Hematopoietic multipotent progenitor cell (in vitro differentiated cells): ENCODE measurements around the gene OSTN. TPM values are rescaled to one million over a fixed set of nuclear protein-coding genes. Genes with fewer than 3 reads are reported as not detected.
"Not testable (repeated sequence)": the region's sequence is repeated elsewhere in the genome, so short reads cannot be mapped to it uniquely, and the experiment has no call there.

Experiments used
- DNase-seq, 3 donors: peaks; one replicate each; pipeline ENCODE4 v3.0.0-alpha.2; 2011 to 2015; ENCODE audit warnings: low read depth in 2 of 3, low spot score in 2 of 3
- total RNA-seq: library from RNA; depleted of rRNA; stranded (reverse); fragments of >200 nt; gene quantifications from one replicate; pipeline ENCODE4 v1.2.3, GENCODE V29; 2012

Gene OSTN, protein sequence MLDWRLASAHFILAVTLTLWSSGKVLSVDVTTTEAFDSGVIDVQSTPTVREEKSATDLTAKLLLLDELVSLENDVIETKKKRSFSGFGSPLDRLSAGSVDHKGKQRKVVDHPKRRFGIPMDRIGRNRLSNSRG
- total RNA-seq, result not detected

DNA sequence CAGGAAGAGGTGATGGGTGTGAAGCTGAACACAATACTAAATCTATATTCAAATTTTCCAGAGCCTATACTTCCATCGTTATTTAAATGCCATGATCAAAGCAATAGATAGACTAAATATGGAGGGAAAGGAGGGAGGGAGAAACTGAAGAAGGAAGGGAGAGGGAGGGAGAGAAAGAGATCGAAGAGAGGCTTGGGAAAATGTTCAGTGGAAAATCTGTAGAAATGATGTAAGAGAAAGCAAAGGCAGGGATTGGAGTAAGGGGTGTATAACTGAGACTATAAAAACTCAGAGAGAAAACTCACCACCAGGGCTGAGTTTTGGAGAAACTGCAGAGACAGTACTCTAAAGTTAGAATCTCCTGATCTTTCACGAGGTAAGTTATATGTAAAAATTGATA is at the start of gene OSTN:
TSS of gene OSTN (plus strand) at position 310 of the 400 bp plus-strand sequence. CDS start 13,292 bp downstream, outside the sequence.
- DNase-seq, result no peak

DNA sequence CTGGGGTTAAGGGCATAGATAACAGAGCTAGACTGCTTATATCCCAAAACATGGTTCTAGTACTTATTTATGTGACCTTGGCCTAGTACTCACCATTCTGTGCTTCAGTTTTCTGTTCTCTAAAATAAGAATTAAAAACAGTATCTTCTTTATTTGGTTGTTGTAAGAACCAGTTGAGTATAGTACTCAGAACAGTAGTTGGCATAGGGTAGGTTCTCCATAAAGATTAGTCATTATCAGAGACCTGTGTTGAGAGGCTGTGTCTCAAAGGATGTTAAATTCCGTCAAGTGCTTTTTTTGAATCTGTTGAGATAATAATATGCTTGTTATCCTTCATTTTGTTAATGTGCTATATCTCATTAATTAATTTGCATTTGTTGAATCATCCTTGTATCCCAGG is 47.4 kb upstream of the OSTN start:
- no peak for DNase-seq

DNA sequence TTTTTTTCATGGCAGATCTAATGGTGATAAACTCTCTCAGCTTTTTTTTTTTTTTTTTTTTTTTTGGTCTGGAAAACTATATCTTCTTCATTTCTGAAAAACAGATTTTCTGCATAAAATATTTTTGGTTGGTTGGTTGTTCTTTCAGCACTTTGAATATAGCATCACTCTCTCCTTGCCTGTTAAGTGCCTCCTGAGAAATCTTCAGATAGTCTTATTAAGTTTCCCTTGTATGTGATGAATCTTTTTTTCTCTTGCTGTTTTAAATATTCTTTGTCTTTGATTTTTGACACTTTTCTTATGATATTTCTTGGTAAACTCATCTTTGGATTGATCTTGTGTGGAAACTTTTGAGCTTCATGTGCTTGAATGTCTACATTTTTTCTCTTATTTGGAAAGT is 44.2 kb upstream of the OSTN start:
- DNase-seq, result no peak

DNA sequence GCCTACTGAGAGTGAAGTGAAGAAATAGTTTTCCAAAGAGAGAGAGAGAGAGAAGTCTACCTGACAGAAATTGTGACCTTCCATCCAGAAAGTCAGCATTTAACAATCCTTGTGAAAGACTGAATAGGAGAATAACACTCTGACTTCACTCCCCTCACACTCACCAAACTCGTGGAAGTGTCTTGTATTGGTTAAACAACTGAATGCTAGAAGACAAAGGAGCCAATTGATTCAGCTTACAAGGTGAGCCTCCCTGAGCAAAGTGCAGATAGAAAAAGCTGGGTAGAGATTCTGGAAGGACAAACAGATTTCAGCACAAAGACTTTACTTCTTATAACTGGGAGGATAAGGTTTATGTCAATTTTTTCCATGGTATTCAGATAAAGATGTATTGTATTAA is 40.8 kb upstream of the OSTN start:
- no peak for DNase-seq

DNA sequence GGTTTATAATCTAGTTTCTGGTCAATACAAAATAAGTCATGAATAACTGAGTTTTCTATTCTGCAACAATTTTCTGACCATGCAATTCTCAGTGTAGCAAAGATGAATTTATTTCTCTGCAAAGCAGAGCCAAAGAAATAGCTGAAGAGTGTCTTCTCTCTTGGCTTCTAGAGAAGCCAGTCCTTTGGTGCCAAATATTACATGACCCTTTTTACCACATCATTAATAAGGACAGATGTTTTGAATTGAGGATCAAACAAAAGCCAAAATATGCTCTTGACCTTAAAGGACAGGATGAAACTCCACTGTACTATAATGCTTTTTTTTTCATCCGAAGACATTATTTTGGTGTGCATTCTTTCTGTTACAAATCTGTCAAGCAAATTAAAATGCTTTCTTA is 40.2 kb upstream of the OSTN start:
- no peak for DNase-seq

DNA sequence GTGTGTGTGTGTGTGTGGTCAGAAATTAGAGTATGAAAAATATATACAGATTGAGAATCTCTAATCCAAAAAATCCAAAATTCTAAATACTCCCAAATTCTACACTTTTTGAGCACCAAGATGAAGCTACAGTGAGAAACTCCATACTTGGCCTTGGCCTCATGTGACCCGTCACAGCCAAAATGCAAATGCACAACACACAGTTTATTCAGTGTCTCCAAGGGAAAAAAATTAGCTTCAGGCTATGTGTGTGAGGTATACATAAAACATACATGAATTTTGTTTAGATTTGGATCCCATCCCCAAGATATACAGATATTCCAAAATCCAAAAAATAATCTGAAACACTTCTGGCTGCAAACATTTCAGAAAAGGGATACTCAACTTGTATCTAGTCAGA is 33.2 kb upstream of the OSTN start:
- no peak for DNase-seq

DNA sequence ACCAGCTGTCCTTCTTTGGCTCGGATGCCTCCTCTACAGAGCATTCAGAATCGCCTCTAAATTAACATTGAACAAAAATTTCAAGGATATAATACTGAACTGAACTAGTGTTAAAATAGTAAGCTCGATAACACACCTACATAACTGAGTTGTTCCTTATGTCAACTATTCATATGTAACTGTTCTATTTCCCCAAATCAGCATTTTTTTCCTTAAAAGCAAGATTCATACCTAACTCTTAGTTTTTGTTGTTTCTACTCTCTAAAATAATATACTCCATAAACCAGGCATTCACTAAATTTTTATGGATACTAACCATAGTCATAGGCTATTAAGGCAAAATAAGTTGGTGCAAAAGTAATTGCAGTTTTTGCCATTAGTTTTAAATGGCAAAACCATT is 32.7 kb upstream of the OSTN start:
- DNase-seq, result no peak

DNA sequence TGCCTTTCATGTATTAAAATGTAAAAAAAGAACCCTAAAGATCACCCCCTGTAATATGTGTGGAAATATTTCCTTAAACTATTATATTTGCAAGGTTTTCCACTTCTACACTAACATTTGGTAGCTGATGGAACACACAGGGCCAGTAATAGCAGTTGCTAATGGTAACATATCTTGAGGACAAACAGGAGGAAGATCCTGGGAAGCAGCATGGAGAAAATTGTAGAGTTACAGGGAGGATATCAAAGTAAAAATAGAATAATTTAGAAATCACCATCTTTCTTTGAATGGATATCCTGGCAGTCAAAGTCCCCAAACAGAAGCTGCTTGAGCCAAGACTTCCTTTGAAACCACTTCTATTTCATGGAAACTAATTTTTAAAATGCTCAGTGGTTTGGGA is 29.5 kb upstream of the OSTN start:
- DNase-seq, result no peak

DNA sequence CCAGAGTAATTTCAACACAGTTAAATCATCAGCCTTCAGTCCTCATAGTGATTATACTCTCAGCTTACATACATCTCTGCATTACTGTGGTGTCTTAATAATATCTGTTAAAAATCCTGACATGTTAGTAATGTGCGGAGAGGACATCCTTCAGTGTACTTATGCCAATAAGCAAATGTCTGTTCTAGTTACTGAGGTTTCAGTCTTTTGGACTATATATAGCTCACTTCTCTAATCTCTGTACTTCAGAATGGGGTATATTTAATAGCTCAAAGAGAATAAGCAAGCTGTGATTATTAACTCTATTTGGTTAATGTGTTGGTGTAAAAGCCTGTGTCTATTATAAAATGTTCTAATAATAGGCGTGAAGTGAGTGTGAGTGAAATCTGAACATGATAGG is 28.9 kb upstream of the OSTN start:
- DNase-seq, result no peak

DNA sequence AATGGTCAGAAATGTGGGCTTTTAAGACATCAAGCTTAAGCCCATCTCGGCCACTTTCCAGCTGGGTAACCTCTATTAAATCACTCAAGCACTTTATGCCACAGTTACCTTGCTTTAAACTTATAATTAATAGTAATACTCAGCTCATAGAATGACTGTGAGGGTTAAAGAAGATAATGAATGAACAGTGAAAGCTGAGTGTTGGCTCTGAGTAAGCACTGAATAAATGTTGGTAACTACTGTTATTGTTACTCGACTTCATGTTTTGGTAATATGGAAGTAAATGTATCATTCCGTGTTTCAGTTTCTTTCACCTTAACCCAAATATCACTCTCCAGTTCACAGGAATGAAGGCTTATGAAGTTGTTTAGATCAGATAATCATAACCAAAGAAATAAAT is 23.9 kb upstream of the OSTN start:
- no peak for DNase-seq

DNA sequence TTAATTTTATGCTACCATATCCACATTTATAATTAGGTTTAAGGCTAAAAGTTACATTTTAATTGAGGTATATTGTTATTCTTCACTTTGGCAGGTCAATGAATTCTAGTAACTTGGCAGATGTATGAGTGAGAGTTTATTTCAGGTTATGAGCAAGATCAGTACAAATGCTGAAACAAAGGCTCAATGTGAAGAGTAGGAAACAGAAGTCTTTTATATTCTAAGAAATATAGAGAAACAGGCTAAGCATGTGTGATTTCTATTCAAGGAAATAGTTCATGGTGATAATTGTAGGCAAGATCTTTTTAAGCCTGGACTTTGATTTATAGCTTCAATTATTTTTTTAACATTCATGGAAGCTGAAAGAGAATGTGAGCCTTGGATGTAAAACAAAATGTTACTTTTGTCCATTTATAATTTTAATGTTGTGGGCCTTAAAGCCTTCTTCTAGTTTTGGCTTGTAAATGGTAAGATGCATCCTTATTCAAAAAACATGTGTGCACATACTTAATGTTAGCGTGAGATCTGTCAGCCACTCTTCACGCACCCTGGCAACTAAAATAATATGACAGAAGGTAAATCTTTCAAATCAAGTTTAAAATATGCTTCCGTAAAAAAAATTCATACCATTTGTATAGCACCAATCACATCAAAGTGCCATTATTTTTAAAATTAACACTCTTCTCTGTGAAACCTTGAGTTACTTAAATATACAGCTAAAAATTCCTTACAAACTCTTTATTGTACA is 22.8 kb upstream of the OSTN start:
- no peak for DNase-seq

DNA sequence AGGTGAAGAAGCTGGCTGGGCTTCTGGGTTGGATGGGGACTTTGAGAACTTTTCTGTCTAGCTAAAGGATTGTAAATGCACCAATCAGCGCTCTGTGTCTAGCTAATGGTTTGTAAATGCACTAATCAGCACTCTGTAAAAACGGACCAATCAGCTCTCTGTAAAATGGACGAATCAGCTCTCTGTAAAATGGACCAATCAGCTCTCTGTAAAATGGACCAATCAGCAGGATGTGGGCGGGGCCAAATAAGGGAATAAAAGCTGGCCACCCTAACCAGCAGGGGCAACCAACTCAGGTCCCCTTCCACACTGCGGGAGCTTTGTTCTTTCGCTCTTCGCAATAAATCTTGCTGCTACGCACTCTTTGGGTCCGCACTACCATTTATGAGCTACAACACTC is 13.7 kb upstream of the OSTN start:
- not testable (repeated sequence) for DNase-seq

DNA sequence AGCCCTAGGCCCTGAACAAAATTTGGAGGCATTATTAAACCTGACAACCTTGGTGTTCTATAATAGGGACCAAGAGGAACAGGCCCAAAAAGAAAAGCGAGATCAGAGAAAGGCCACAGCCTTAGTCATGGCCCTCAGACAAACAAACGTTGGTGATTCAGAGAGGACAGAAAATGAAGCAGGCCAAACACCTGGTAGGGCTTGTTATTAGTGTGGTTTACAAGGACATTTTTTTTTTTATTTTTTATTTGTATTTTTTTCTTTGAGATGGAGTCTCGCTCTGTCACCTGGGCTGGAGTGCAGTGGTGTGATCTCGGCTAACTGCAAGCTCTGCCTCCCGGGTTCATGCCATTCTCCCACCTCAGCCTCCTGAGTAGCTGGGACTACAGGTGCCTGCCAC is 10.8 kb upstream of the OSTN start:
- not testable (repeated sequence) for DNase-seq

DNA sequence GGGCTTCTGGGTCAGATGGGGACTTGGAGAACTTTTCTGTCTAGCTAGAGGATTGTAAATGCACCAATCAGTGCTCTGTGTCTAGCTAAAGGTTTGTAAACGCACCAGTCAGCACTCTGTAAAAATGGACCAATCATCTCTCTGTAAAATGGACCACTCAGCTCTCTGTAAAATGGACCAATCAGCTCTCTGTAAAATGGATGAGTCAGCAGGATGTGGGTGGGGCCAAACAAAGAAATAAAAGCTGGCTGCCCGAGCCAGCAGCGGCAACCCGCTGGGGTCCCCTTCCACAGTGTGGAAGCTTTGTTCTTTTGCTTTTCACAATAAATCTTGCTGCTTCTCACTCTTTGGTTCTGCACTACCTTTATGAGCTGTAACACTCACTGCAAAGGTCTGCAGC is 6.8 kb upstream of the OSTN start:
- not testable (repeated sequence) for DNase-seq

DNA sequence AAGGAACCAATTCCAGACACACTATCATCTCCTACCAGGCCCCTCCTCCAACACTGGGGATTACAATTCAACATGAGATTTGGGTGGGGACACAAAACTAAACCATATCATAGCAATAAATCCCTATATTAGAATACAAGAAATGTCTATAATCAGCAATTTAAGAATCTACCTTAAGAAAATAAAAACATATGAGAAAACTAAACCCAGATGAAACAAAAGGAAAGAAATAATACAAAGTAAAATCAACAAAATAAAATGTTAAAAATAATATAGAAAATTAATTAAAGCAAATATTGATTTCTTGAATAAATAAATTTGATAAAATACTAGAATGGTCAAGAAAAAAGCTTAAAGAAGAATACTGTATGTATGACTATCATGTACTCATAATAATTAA is 6.1 kb upstream of the OSTN start:
- DNase-seq, result no peak

DNA sequence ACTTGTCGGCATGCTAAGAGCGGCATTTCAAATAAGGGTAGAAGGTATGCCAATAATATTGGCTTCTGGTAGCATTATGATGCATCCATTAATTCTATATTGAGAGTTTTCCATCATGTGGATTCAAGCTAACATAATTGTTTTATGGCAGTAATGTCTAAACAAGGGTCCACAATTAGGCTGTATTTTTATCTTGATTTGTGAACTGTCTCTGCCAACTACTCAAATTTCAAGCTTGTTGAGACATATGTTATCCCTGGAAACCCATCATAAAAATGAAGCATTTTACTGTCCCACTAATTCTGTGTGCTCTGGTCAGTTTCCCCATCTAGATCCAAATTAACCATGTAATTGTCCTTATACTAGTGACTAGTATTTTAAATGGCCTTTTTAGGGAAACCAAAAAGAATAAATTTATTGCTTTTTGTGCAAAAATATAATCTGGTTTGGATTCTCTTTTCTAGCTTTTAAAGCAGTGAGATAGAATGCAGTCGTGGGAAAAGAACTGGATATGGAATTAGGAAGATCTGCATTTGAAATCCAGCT is 1.2 kb upstream of the OSTN start:
- DNase-seq, result no peak

DNA sequence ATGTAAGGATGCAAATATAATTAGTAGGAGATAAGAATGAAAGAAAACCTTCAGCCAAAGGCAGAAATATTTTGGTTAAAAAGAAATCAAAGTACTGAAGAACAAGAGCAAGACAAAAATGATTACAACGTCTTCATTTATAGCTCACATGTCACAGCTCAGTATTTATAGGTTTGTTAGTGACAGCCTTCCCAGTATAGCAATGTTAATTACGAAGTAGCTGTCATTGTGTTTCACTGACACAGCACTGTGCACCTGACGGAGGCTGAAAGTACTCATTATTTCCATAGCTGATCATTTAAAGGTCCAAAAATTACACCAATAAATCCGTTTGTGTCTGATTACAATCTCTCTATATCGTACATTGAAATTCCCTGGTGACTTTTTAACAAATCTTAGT is 561 bp upstream of the OSTN start:
- DNase-seq, result no peak

DNA sequence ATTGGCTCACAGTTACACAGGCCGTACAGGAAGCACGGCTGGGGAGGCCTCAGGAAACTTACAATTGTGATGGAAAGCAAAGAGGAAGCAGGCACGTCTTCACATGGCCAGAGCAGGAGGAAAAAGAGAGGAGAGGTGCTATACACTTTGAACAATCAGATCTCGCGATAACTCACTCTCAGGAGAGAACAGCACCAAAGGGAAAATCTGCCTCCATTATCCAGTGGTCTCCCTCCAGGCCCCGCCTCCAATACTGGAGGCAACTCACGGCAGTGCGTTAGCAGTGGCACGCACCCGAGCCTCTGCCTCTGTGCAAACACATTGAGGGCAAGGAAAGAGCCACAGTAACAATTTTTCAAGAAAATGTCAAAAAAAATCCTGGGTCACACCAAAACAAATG is 11.0 kb downstream of the OSTN start:
- DNase-seq, result no peak

DNA sequence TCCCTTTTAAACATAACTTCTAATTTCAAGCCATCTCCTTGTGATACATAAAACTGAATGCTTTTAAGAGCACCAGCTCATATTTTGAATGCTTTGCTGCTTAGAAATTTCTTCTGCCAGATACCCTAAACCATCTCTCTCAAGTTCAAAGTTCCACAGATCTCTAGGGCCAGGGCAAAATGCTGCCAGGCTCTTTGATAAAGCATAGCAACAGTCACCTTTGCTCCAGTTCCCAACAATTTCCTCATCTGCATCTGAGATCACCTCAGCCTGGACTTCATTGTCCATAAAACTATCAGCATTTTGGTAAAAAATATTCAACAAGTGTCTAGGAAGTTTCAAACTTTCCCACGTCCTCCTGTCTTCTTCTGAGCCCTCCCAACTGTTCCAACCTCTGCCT is 17.5 kb downstream of the OSTN start:
- DNase-seq, result no peak

DNA sequence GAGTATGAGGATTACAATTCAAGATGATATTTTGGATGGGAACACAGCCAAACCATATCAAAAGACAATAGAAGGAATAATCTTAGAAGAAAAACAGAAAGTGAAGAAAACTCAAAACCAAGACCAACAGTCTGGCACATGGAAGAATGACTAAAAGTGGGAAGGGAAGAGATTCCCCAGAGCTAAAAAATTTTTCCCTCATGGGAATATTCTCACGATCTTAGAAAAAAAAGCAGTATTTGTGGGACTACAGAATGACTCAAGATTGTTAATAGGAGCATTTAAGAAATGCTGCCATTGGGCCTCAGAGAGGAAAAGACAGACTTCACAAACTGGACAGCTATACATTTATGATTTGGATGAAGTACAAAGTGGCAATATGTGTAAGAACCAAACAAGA is 18.3 kb downstream of the OSTN start:
- no peak for DNase-seq

DNA sequence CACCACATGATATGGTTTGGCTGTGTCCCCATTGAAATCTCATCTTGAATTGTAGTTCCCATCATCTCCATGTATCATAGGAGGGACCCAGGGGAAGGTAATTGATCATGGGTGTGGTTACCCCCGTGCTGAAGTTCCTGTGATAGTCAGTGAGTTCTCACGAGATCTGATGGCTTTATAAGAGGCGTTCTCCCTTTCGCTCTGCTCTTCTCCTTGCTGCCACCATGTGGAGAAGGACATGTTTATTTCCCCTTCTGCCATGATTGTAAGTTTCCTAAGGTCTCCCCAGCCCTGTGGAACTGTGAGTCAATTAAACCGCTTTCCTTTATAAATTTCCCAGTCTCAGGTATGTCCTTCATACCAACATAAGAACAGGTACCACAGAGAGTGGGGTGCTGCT is 21.9 kb downstream of the OSTN start:
- DNase-seq, result no peak

DNA sequence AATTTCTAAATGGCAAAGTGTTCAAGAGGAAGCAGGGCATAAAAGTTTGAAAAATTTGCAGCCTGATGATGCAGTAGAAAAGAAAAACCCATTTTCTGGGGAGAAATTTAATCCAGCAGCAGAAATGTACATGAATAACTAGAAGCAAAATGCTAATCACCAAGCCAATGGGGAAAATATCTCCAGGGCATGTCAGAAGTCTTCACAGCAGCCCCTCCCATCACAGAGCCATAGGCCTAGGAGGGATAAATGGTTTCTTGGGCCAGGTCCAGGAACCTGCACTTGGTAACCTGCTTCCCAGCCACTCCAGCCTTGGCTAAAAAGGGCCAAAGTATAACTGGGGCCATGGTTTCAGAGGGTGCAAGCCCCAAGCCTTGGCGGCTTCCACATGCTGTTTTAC is 22.6 kb downstream of the OSTN start:
- no peak for DNase-seq

DNA sequence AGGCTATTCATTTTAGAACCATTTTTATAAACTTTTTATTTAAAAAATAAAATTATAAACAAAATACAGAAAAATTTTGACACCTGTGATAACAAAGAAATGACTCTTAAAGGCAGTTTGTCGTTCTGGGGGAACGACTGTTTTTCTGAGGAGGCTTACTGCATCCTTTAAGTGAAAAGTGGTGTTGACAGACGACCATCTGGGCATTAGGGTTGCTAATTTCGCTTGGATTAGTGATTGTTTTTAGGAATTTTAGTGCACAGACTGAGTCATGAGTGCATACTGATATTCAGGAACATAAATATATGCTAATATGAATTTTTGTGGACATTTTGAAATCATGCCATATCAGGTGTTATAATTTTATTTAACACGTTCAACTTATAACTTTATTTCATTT is 28.5 kb downstream of the OSTN start:
- no peak for DNase-seq
